ENCODE measurements around the gene SNRNP25. TPM values are rescaled to one million over a fixed set of nuclear protein-coding genes. Genes with fewer than 3 reads are reported as not detected.

SNRNP25 gene
- total and polyA plus RNA-seq, 9 of the 15 experiments (the other 6 are each of a cell fraction or from before 2014, with no cell fraction given) = 59.0 to 176 (median 108) TPM

DNA sequence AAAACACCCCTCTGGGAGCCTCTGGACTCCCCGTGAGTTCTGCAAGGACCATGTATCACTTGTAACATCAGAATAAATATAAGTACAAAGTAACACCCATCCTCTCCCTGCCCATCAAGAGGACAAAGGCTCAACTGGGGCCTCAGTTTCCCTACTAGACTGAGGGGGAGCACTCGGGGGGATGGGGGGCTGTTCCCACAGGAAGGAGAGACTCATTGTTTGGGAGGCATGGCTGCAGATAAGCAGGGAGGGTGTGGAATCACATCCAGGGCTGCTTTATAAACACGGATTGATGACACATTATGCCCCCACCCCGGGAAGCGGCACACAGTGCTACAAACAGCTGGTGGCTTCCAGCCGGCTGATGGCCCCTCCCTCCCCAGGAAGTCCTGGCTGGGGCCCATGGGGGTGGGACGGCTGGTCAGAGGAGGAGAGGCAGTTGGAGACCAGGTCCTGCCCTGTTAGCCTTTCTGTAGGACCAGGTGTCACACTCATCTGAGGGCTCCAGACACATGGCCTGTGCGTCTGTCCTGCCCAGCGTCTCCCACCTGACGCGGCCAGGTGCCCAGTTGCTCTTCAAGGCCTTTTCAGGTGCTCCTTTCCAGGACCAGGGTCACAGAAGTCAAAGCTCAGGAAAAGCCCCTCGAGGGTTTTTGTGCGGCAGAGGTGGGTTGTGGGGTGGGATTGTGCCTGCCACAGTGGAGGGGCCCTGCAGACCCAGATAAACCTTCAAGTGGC lies 23.1 kb downstream of the SNRNP25 start (continued):
- TF ChIP-seq, protein P1, sequence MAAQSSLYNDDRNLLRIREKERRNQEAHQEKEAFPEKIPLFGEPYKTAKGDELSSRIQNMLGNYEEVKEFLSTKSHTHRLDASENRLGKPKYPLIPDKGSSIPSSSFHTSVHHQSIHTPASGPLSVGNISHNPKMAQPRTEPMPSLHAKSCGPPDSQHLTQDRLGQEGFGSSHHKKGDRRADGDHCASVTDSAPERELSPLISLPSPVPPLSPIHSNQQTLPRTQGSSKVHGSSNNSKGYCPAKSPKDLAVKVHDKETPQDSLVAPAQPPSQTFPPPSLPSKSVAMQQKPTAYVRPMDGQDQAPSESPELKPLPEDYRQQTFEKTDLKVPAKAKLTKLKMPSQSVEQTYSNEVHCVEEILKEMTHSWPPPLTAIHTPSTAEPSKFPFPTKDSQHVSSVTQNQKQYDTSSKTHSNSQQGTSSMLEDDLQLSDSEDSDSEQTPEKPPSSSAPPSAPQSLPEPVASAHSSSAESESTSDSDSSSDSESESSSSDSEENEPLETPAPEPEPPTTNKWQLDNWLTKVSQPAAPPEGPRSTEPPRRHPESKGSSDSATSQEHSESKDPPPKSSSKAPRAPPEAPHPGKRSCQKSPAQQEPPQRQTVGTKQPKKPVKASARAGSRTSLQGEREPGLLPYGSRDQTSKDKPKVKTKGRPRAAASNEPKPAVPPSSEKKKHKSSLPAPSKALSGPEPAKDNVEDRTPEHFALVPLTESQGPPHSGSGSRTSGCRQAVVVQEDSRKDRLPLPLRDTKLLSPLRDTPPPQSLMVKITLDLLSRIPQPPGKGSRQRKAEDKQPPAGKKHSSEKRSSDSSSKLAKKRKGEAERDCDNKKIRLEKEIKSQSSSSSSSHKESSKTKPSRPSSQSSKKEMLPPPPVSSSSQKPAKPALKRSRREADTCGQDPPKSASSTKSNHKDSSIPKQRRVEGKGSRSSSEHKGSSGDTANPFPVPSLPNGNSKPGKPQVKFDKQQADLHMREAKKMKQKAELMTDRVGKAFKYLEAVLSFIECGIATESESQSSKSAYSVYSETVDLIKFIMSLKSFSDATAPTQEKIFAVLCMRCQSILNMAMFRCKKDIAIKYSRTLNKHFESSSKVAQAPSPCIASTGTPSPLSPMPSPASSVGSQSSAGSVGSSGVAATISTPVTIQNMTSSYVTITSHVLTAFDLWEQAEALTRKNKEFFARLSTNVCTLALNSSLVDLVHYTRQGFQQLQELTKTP (IDR thresholded peaks at IDR 0.05; ENCODE audit: low read depth in 1 of 2, partially characterized antibody in 2 of 2) = no peak
- TF ChIP-seq GTF2E2 (tag; IDR thresholded peaks at IDR 0.05) (0 out of 2 replicates have a peak, but pooled peaks have one; percentile 42), BACH1 (tag; IDR thresholded peaks at IDR 0.05) (no peak), SMAD4 (CRISPR knock-in tag; conservative IDR thresholded peaks at IDR 0.05) (no peak), TAF1 (IDR thresholded peaks at IDR 0.05; ENCODE audit: control insufficient read depth, extremely low read depth, insufficient read depth, low read length, severe bottlenecking) (peak; percentile 21), NONO (IDR thresholded peaks at IDR 0.05; ENCODE audit: low read depth in 2 of 2, low read length in 1 of 2) (0 out of 4 replicates have a peak, but pooled peaks of 1 of the 2 experiments have one; percentile 35), DPF2 (IDR thresholded peaks at IDR 0.05) (peak; percentile 37; the same call in 1 of the 2 replicates), TAF9B (IDR thresholded peaks at IDR 0.05; ENCODE audit: partially characterized antibody) (peak; percentile 93), FOXK2 (conservative IDR thresholded peaks at IDR 0.05 in 1 of 2, IDR thresholded peaks at IDR 0.05 in 1 of 2; ENCODE audit: low read depth in 2 of 2) (peak; percentile 50 to 59; a peak in 1 of 4 replicates)
- TF ChIP-seq, protein P2, sequence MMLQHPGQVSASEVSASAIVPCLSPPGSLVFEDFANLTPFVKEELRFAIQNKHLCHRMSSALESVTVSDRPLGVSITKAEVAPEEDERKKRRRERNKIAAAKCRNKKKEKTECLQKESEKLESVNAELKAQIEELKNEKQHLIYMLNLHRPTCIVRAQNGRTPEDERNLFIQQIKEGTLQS (IDR thresholded peaks at IDR 0.05) = peak; percentile 43
- TF ChIP-seq, protein P2 (CRISPR knock-in tag; conservative IDR thresholded peaks at IDR 0.05) = no peak
- TF ChIP-seq, protein P3, sequence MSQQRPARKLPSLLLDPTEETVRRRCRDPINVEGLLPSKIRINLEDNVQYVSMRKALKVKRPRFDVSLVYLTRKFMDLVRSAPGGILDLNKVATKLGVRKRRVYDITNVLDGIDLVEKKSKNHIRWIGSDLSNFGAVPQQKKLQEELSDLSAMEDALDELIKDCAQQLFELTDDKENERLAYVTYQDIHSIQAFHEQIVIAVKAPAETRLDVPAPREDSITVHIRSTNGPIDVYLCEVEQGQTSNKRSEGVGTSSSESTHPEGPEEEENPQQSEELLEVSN (IDR thresholded peaks at IDR 0.05; ENCODE audit: borderline replicate concordance in 1 of 2, extremely low read depth in 1 of 2, insufficient read depth in 1 of 2, insufficient read length in 1 of 2, low read depth in 1 of 2, low read length in 1 of 2, poor library complexity in 1 of 2, severe bottlenecking in 1 of 2) = peak in 1 of 2 experiments; percentile 29
- TF ChIP-seq, protein P4, sequence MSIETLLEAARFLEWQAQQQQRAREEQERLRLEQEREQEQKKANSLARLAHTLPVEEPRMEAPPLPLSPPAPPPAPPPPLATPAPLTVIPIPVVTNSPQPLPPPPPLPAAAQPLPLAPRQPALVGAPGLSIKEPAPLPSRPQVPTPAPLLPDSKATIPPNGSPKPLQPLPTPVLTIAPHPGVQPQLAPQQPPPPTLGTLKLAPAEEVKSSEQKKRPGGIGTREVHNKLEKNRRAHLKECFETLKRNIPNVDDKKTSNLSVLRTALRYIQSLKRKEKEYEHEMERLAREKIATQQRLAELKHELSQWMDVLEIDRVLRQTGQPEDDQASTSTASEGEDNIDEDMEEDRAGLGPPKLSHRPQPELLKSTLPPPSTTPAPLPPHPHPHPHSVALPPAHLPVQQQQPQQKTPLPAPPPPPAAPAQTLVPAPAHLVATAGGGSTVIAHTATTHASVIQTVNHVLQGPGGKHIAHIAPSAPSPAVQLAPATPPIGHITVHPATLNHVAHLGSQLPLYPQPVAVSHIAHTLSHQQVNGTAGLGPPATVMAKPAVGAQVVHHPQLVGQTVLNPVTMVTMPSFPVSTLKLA (conservative IDR thresholded peaks at IDR 0.05) = peak in 1 of 2 experiments; percentile 40; a peak in 1 of 4 replicates
